ENCODE results near the gene F10. TPM values are rescaled to one million over a fixed set of nuclear protein-coding genes. Genes with fewer than 3 reads are reported as not detected.

Gene F10
- total and polyA plus RNA-seq, 2 of the 13 experiments (the other 11 are each of a cell fraction or from before 2014, with no cell fraction given) = 58.4 to 237 TPM

DNA sequence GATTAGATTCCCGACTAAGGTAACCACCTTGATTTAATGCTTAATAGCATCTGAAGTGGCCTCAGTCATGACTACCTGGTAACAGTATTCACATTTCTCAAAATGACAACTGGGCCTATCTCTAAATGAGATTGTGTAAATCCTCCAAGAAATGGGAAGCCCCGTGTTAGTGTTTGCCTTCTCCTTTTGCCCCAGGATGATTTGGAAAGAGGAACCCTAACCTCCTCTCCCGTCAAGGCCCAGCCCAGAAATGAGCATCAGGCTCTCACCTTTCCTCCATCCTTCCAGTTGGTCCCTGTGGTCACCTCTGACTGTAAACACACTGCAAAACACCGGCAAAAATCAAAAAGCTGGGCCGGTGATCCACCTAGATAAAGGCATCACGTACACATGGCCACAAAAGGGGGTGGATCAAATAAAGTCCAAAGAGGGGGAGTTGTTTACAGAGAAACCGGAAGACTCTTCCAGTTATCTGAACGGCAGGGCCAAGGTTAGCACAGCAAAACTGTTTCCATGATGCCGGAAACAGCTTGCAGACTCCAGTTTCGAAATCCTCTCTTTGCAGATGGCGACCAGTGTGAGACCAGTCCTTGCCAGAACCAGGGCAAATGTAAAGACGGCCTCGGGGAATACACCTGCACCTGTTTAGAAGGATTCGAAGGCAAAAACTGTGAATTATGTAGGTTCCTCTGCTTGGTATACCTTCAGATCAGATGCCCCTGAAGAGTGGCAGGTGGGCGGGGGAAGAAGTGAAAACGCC lies 16.4 kb downstream of the F10 start (continued):
- TF ChIP-seq, protein P1, sequence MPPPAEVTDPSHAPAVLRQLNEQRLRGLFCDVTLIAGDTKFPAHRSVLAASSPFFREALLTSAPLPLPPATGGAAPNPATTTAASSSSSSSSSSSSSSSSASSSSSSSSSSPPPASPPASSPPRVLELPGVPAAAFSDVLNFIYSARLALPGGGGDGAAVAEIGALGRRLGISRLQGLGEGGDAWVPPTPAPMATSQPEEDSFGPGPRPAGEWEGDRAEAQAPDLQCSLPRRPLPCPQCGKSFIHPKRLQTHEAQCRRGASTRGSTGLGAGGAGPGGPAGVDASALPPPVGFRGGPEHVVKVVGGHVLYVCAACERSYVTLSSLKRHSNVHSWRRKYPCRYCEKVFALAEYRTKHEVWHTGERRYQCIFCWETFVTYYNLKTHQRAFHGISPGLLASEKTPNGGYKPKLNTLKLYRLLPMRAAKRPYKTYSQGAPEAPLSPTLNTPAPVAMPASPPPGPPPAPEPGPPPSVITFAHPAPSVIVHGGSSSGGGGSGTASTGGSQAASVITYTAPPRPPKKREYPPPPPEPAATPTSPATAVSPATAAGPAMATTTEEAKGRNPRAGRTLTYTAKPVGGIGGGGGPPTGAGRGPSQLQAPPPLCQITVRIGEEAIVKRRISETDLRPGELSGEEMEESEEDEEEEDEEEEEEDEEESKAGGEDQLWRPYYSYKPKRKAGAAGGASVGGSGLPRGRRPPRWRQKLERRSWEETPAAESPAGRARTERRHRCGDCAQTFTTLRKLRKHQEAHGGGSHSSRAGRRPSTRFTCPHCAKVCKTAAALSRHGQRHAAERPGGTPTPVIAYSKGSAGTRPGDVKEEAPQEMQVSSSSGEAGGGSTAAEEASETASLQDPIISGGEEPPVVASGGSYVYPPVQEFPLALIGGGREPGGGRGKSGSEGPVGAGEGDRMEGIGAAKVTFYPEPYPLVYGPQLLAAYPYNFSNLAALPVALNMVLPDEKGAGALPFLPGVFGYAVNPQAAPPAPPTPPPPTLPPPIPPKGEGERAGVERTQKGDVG (CRISPR knock-in tag; IDR thresholded peaks at IDR 0.05; ENCODE audit: borderline replicate concordance) = peak; percentile 56; the same call in 1 of the 2 replicates
- no peak for TF ChIP-seq TGIF2 (CRISPR knock-in tag; IDR thresholded peaks at IDR 0.05)
- TF ChIP-seq ZNF567 (CRISPR knock-in tag; IDR thresholded peaks at IDR 0.05; ENCODE audit: borderline replicate concordance) = no peak
- no peak; the same call in 1 of the 2 replicates for TF ChIP-seq AHR (CRISPR knock-in tag; IDR thresholded peaks at IDR 0.05)
- no peak for TF ChIP-seq ZNF678 (CRISPR knock-in tag; IDR thresholded peaks at IDR 0.05)
- TF ChIP-seq, protein P2, sequence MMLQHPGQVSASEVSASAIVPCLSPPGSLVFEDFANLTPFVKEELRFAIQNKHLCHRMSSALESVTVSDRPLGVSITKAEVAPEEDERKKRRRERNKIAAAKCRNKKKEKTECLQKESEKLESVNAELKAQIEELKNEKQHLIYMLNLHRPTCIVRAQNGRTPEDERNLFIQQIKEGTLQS (CRISPR knock-in tag; IDR thresholded peaks at IDR 0.05) = no peak
- peak; percentile 86; the same call in 1 of the 2 replicates for TF ChIP-seq MED13 (CRISPR knock-in tag; IDR thresholded peaks at IDR 0.05)
- TF ChIP-seq, protein P3, sequence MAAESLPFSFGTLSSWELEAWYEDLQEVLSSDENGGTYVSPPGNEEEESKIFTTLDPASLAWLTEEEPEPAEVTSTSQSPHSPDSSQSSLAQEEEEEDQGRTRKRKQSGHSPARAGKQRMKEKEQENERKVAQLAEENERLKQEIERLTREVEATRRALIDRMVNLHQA (CRISPR knock-in tag; IDR thresholded peaks at IDR 0.05) = no peak
- TF ChIP-seq RAD21 (CRISPR knock-in tag; IDR thresholded peaks at IDR 0.05) = 0 out of 2 replicates have a peak, but pooled peaks have one; percentile 23
- 0 out of 2 replicates have a peak, but pooled peaks have one; percentile 20 for TF ChIP-seq SIN3B (IDR thresholded peaks at IDR 0.05; ENCODE audit: low read length)
- no peak for TF ChIP-seq MXD4 (CRISPR knock-in tag; IDR thresholded peaks at IDR 0.05)
- TF ChIP-seq POLR2AphosphoS5 (IDR thresholded peaks at IDR 0.05; ENCODE audit: low read depth, low read length) = peak; percentile 48
- TF ChIP-seq FLYWCH1 (CRISPR knock-in tag; IDR thresholded peaks at IDR 0.05) = no peak
- peak; percentile 90 for TF ChIP-seq KAT8 (CRISPR knock-in tag; IDR thresholded peaks at IDR 0.05)
- peak; percentile 96 for TF ChIP-seq ZNF430 (CRISPR knock-in tag; IDR thresholded peaks at IDR 0.05)
- TF ChIP-seq, protein P4, sequence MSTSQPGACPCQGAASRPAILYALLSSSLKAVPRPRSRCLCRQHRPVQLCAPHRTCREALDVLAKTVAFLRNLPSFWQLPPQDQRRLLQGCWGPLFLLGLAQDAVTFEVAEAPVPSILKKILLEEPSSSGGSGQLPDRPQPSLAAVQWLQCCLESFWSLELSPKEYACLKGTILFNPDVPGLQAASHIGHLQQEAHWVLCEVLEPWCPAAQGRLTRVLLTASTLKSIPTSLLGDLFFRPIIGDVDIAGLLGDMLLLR (CRISPR knock-in tag; IDR thresholded peaks at IDR 0.05) = 0 out of 2 replicates have a peak, but pooled peaks have one; percentile 69
- TF ChIP-seq PHF20 (CRISPR knock-in tag; IDR thresholded peaks at IDR 0.05) = no peak
- TF ChIP-seq, protein P5, sequence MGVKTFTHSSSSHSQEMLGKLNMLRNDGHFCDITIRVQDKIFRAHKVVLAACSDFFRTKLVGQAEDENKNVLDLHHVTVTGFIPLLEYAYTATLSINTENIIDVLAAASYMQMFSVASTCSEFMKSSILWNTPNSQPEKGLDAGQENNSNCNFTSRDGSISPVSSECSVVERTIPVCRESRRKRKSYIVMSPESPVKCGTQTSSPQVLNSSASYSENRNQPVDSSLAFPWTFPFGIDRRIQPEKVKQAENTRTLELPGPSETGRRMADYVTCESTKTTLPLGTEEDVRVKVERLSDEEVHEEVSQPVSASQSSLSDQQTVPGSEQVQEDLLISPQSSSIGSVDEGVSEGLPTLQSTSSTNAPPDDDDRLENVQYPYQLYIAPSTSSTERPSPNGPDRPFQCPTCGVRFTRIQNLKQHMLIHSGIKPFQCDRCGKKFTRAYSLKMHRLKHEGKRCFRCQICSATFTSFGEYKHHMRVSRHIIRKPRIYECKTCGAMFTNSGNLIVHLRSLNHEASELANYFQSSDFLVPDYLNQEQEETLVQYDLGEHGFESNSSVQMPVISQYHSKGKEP (CRISPR knock-in tag; IDR thresholded peaks at IDR 0.05) = no peak
- no peak for TF ChIP-seq NBN (conservative IDR thresholded peaks at IDR 0.05)
- no peak for TF ChIP-seq DNMT1 (CRISPR knock-in tag; IDR thresholded peaks at IDR 0.05)
- TF ChIP-seq ZNF556 (CRISPR knock-in tag; IDR thresholded peaks at IDR 0.05; ENCODE audit: borderline replicate concordance) = peak; percentile 91; the same call in 1 of the 2 replicates
- TF ChIP-seq BORCS8-MEF2B (CRISPR knock-in tag; IDR thresholded peaks at IDR 0.05) = no peak
- no peak for TF ChIP-seq HNRNPLL (IDR thresholded peaks at IDR 0.05; ENCODE audit: low read depth, low read length, poor library complexity, severe bottlenecking)
- TF ChIP-seq, protein P6, sequence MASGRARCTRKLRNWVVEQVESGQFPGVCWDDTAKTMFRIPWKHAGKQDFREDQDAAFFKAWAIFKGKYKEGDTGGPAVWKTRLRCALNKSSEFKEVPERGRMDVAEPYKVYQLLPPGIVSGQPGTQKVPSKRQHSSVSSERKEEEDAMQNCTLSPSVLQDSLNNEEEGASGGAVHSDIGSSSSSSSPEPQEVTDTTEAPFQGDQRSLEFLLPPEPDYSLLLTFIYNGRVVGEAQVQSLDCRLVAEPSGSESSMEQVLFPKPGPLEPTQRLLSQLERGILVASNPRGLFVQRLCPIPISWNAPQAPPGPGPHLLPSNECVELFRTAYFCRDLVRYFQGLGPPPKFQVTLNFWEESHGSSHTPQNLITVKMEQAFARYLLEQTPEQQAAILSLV (CRISPR knock-in tag; IDR thresholded peaks at IDR 0.05; ENCODE audit: borderline replicate concordance) = peak; percentile 32; the same call in 1 of the 2 replicates
